GM18909 (cell line): Measurements from ENCODE around the gene MGMT.

Source experiments
- ATAC-seq: cut with Tn5 transposase; IDR thresholded peaks from one replicate; pipeline ENCODE4 v1.9.1; 2021; ENCODE audit warnings: mild to moderate bottlenecking; ENCODE audit not compliant: unreplicated experiment, poor library complexity

Gene MGMT

GRCh38 chr10:129718548-129719414, 251.7 kb downstream of the MGMT start:
- no peak for ATAC-seq

- no peak for ATAC-seq
Observed at GRCh38 chr10:129719415-129719739, 252.3 kb downstream of the MGMT start.

- ATAC-seq, result no peak
Observed at GRCh38 chr10:129719889-129720590, 253.0 kb downstream of the MGMT start.

- no peak for ATAC-seq
Observed at GRCh38 chr10:129725011-129725410, 258.0 kb downstream of the MGMT start.

GRCh38 chr10:129725482-129725881, 258.4 kb downstream of the MGMT start:
- no peak for ATAC-seq

GRCh38 chr10:129725890-129726631, 259.0 kb downstream of the MGMT start:
- no peak for ATAC-seq

- no peak for ATAC-seq
Observed at GRCh38 chr10:129727071-129727470, 260.0 kb downstream of the MGMT start.

- ATAC-seq, result no peak
Observed at GRCh38 chr10:129727495-129727894, 260.5 kb downstream of the MGMT start.

GRCh38 chr10:129728246-129728820, 261.3 kb downstream of the MGMT start:
- ATAC-seq, result no peak

GRCh38 chr10:129728905-129729795, 262.1 kb downstream of the MGMT start:
- no peak for ATAC-seq

GRCh38 chr10:129730272-129730992, 263.4 kb downstream of the MGMT start:
- no peak for ATAC-seq

GRCh38 chr10:129730993-129731325, 263.9 kb downstream of the MGMT start:
- ATAC-seq, result no peak

GRCh38 chr10:129740532-129741279, 273.7 kb downstream of the MGMT start:
- ATAC-seq, result no peak

GRCh38 chr10:129741280-129741977, 274.4 kb downstream of the MGMT start:
- no peak for ATAC-seq

GRCh38 chr10:129741978-129742741, 275.1 kb downstream of the MGMT start:
- ATAC-seq, result no peak

- ATAC-seq, result no peak
Observed at GRCh38 chr10:129742742-129743550, 275.9 kb downstream of the MGMT start.
